HepG2 (cell line): ENCODE measurements around the gene RAD54L. TPM values are rescaled to one million over a fixed set of nuclear protein-coding genes. Genes with fewer than 3 reads are reported as not detected.
A peak's percentile ranks its signal among the peaks of the same experiment; 100 is the strongest.

Experiments used
- ATAC-seq: fragments of 200-7000 bp; cut with Tn5 transposase; 3 replicates; pipeline ENCODE4 v1.9.1; 2020; ENCODE audit warnings: mild to moderate bottlenecking, moderate library complexity
- BruUV-seq: library from RNA; stranded (reverse); fragments of 400-500 nt; replicated peaks from 2 replicates; lab custom pipeline; 2021; lab: Mats Ljungman, UMichigan
- CTCF ChIA-PET: fragments of 300-600 bp; formaldehyde crosslinking; extraction: SDS; loops from one replicate; lab custom pipeline; 2021; ENCODE audit warnings: low total read pairs, inconsistent platforms, low intra/inter-chr PET ratio; lab: Yijun Ruan, JAX
- POLR2A ChIA-PET: fragments of 350-600 bp; sonication (Branson Sonifier 250); formaldehyde crosslinking; loops from one replicate; lab custom pipeline; 2020; ENCODE audit warnings: antibody characterized with exemption, inconsistent platforms; lab: Yijun Ruan, JAX
- DNase-seq: peaks from one replicate; pipeline ENCODE4 v3.0.0-alpha.2; 2015; ENCODE audit warnings: low spot score
- FAIRE-seq: peaks from 3 replicates; lab custom pipeline; 2011; peaks lifted over from hg19 to GRCh38; lab: Jason Lieb, UNC
- H2AFZ ChIP-seq: one replicate; pipeline ENCODE4 v1.6.1; 2011; ENCODE audit warnings: low read length, inconsistent platforms
- H3K27ac ChIP-seq: fragments of 300-600 bp; 3 replicates; pipeline ENCODE4 v1.8.0; 2011; ENCODE audit warnings: mixed run types, mild to moderate bottlenecking, mixed read lengths, low read length, inconsistent platforms; ENCODE audit not compliant: insufficient read depth; ENCODE audit errors: extremely low read length
- H3K27me3 ChIP-seq, 2 experiments: fragments of 200-600 bp in 1 of 2; 2 replicates in 1 of 2; 3 replicates in 1 of 2; pipeline versions ENCODE4 v1.6.0 to v1.8.0; 2011; ENCODE audit warnings: low read length in 2 of 2, mild to moderate bottlenecking in 2 of 2, moderate library complexity in 2 of 2, inconsistent platforms in 1 of 2; ENCODE audit not compliant: insufficient read depth in 2 of 2, control insufficient read depth in 1 of 2
- H3K36me3 ChIP-seq, 2 experiments: fragments of 200-600 bp in 1 of 2; replicated peaks in 1 of 2; 2 replicates in 1 of 2; 3 replicates in 1 of 2; pipeline versions ENCODE4 v1.5.1 to v1.8.0; 2011; ENCODE audit warnings: low read length in 2 of 2, inconsistent platforms in 1 of 2; ENCODE audit not compliant: insufficient read depth in 2 of 2, control insufficient read depth in 1 of 2
- H3K4me1 ChIP-seq: 2 replicates; pipeline ENCODE4 v1.5.1; 2012; ENCODE audit warnings: low read length, inconsistent platforms; ENCODE audit not compliant: insufficient read depth
- H3K4me2 ChIP-seq: 2 replicates; pipeline ENCODE4 v1.6.0; 2011; ENCODE audit warnings: low read depth, low read length, inconsistent platforms
- H3K4me3 ChIP-seq, 3 experiments: fragments of 200-600 bp in 1 of 3; sonication (generic), shearing (Covaris generic) in 1 of 3; replicated peaks in 1 of 3; 2 replicates each; pipeline ENCODE4 v1.5.1; 2011 to 2016; ENCODE audit warnings: low read length in 3 of 3, inconsistent platforms in 2 of 3, low read depth in 2 of 3, mild to moderate bottlenecking in 2 of 3, control low read depth in 1 of 3, mixed read lengths in 1 of 3; ENCODE audit not compliant: insufficient read depth in 1 of 3
- H3K79me2 ChIP-seq: one replicate; pipeline ENCODE4 v1.6.1; 2011; ENCODE audit warnings: low read length, inconsistent platforms; ENCODE audit not compliant: insufficient read depth
- H3K9ac ChIP-seq: 2 replicates; pipeline ENCODE4 v1.6.0; 2011; ENCODE audit warnings: mild to moderate bottlenecking, low read depth, low read length, inconsistent platforms; ENCODE audit not compliant: insufficient read depth
- H3K9me3 ChIP-seq: 2 replicates; pipeline ENCODE4 v1.5.1; 2012; ENCODE audit warnings: mild to moderate bottlenecking, low read length
- H4K20me1 ChIP-seq: 2 replicates; pipeline ENCODE4 v1.6.0; 2011; ENCODE audit warnings: inconsistent platforms, mild to moderate bottlenecking, low read length, moderate library complexity; ENCODE audit not compliant: insufficient read depth
- ISX ChIP-seq: sonication (generic); formaldehyde crosslinking; conservative IDR thresholded peaks from 2 replicates; pipeline ENCODE4 v1.5.0; 2020; ENCODE audit warnings: missing genetic modification reagents
- KAT7 ChIP-seq: IDR thresholded peaks from 2 replicates; pipeline ENCODE4 v1.6.1; 2018; ENCODE audit warnings: borderline replicate concordance, missing compliant biosample characterization
- KDM5B ChIP-seq: sonication (generic); formaldehyde crosslinking; IDR thresholded peaks from 2 replicates; pipeline ENCODE4 v1.4.0; 2020; ENCODE audit warnings: missing genetic modification reagents, mild to moderate bottlenecking, borderline replicate concordance
- MAFF ChIP-seq: IDR thresholded peaks from 2 replicates; pipeline ENCODE4 v1.6.1; 2011; ENCODE audit warnings: low read depth, low read length, improper control_type of control experiment
- MAFK ChIP-seq, 2 experiments: IDR thresholded peaks in 1 of 2; conservative IDR thresholded peaks in 1 of 2; 2 replicates each; pipeline ENCODE4 v1.6.1; 2011; ENCODE audit warnings: improper control_type of control experiment in 2 of 2, low read length in 2 of 2
- ZNF691 ChIP-seq: sonication (generic); formaldehyde crosslinking; IDR thresholded peaks from 2 replicates; pipeline ENCODE4 v1.4.0; 2020; ENCODE audit warnings: missing genetic modification reagents, low read depth, mild to moderate bottlenecking, borderline replicate concordance
- ZSCAN21 ChIP-seq: sonication (generic); formaldehyde crosslinking; IDR thresholded peaks from 2 replicates; pipeline ENCODE4 v1.8.0; 2022; ENCODE audit warnings: mild to moderate bottlenecking, missing genetic modification reagents, moderate library complexity, borderline replicate concordance
- WGBS: methylation state at CpG from one replicate; pipeline ENCODE4 v1.1.6; 2017; ENCODE audit warnings: low lambda C conversion rate; 5-methylcytosine and 5-hydroxymethylcytosine counted together
- in situ Hi-C: cut with HindIII; loops from 2 replicates; pipeline ENCODE4 v1.10.0; 2017; ENCODE audit warnings: low pct_unique_long_range_greater_than_20kb; ENCODE audit not compliant: extremely low pct_ligation_motif_present
- intact Hi-C: fragments of 100-400 bp; cut with micrococcal nuclease; formaldehyde crosslinking; loops from one replicate; pipeline ENCODE4 v1.10.0; 2022; ENCODE audit not compliant: unreplicated experiment
- polyA plus RNA-seq, 8 experiments: library from polyadenylated mRNA; depleted of rRNA in 3 of 8; stranded (reverse) in 7 of 8; unstranded in 1 of 8; fragments of >200 nt; fragmentation: Illumina TruSeq in 4 of 8; extraction: Trizol in 4 of 8; gene quantifications; 2 replicates each; pipeline versions ENCODE4 v1.2.1 to v1.2.3, GENCODE V29; 2011 to 2016; ENCODE audit warnings: low read depth in 4 of 8, missing spikeins in 1 of 8, mixed read lengths in 1 of 8; ENCODE audit not compliant: insufficient read depth in 1 of 8
- total RNA-seq, 5 experiments: library from RNA; depleted of rRNA; stranded (reverse); fragments of >200 nt; fragmentation: Illumina TruSeq; extraction: Trizol; gene quantifications; 2 replicates each; pipeline ENCODE4 v1.2.3, GENCODE V29; 2016; ENCODE audit warnings: low read depth in 1 of 5
- TF ChIP-seq, protein P1 (sequence below): IDR thresholded peaks from 2 replicates; pipeline ENCODE4 v1.6.1; 2016; ENCODE audit warnings: missing compliant biosample characterization, missing genetic modification reagents, borderline replicate concordance

RAD54L gene
- total and polyA plus RNA-seq, 2 of the 13 experiments (the other 11 are each of a cell fraction or from before 2014, with no cell fraction given): 10.2 to 30.0 TPM

GRCh38 chr1:46254668-46255067, 7.1 kb downstream of the RAD54L start:
- Histone ChIP-seq H3K4me3 (no peak overlapping the region), H3K4me1 (peaks cover 15% of the 10 kb centered on the region), H3K27me3 (no peaks in the 10 kb centered on the region), H3K27ac (no peak overlapping the region), H2AFZ (no peak overlapping the region), H3K9ac (no peak overlapping the region), H4K20me1 (no peaks in the 10 kb centered on the region), H3K4me2 (no peak overlapping the region), H3K36me3 (peaks cover 14 to 61% of the 10 kb centered on the region in 2 experiments; a peak in 4 of 5 replicates), H3K9me3 (no peaks in the 10 kb centered on the region), H3K79me2 (peaks cover 12% of the 10 kb centered on the region)
- no peak for FAIRE-seq
- TF ChIP-seq KAT7: no peak
- TF ChIP-seq ZNF691: no peak
- TF ChIP-seq, protein P1, sequence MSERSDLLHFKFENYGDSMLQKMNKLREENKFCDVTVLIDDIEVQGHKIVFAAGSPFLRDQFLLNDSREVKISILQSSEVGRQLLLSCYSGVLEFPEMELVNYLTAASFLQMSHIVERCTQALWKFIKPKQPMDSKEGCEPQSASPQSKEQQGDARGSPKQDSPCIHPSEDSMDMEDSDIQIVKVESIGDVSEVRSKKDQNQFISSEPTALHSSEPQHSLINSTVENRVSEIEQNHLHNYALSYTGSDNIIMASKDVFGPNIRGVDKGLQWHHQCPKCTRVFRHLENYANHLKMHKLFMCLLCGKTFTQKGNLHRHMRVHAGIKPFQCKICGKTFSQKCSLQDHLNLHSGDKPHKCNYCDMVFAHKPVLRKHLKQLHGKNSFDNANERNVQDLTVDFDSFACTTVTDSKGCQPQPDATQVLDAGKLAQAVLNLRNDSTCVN: no peak
- TF ChIP-seq KDM5B (CRISPR knock-in tag): no peak
- TF ChIP-seq ZSCAN21: no peak
- no peak for DNase-seq
- no TSS peak for BruUV-seq
- CTCF ChIA-PET: no interaction called here
- in situ Hi-C loops (no loop called here), intact Hi-C loops (no loop called here)
- 90% methylated on average over 5 of the region's 5 CpGs for WGBS
- ATAC-seq: no peak
- POLR2A ChIA-PET: no interaction called here

GRCh38 chr1:46256523-46256922, 9.0 kb downstream of the RAD54L start:
- peaks cover 4% of the 10 kb centered on the region for H3K79me2 ChIP-seq

More at GRCh38 chr1:46256523-46256922, 9.0 kb downstream of the RAD54L start:
- WGBS: 98% methylated on average over 2 of the region's 2 CpGs
- no peak overlapping the region for H3K4me3 ChIP-seq
- no peak overlapping the region for H3K4me2 ChIP-seq
- ATAC-seq (no peak), FAIRE-seq (no peak), DNase-seq (no peak)
- H2AFZ ChIP-seq: no peak overlapping the region
- intact Hi-C loops (no loop called here), in situ Hi-C loops (no loop called here)
- peak; percentile 64 for TF ChIP-seq MAFF
- peak; percentile 22 to 75; a peak in 2 of 4 replicates for TF ChIP-seq MAFK (conservative IDR thresholded peaks at IDR 0.05 in 1 of 2, IDR thresholded peaks at IDR 0.05 in 1 of 2; ENCODE audit: low read length in 2 of 2)
- no peak for TF ChIP-seq ISX
- peaks cover 4% of the 10 kb centered on the region; the same call in 1 of the 2 replicates for H3K4me1 ChIP-seq
- no peak overlapping the region for H3K9ac ChIP-seq
- H3K9me3 ChIP-seq: no peaks in the 10 kb centered on the region
- ChIA-PET POLR2A (no interaction called here), CTCF (no interaction called here)
- H4K20me1 ChIP-seq: no peaks in the 10 kb centered on the region
- H3K36me3 ChIP-seq: peaks cover 29 to 67% of the 10 kb centered on the region in 2 experiments
- no peak overlapping the region for H3K27ac ChIP-seq
- BruUV-seq: no TSS peak
- H3K27me3 ChIP-seq: no peaks in the 10 kb centered on the region
